Skin of body (tissue), 2 donors: ENCODE data around the gene SNAPIN. TPM values are rescaled to one million over a fixed set of nuclear protein-coding genes. Genes with fewer than 3 reads are reported as not detected.
"Not testable (repeated sequence)": the region's sequence is repeated elsewhere in the genome, so short reads cannot be mapped to it uniquely, and the experiment has no call there.

ENCODE experiments used
- DNase-seq: peaks from one replicate; lab custom pipeline; 2025; lab: John Stamatoyannopoulos, UW
- total RNA-seq: library from RNA; depleted of rRNA; stranded (reverse); fragments of >200 nt; gene quantifications from one replicate; pipeline ENCODE4 v1.2.3, GENCODE V29; 2014

SNAPIN gene
- total RNA-seq, 1 donor from 2014 or later: 33.2 TPM

- DNase-seq: no peak
These were observed 11.7 kb upstream of the SNAPIN start for GRCh38 chr1:153646672-153647345.

- DNase-seq: no peak
These were observed 11.2 kb upstream of the SNAPIN start for GRCh38 chr1:153647346-153647714.

- DNase-seq: no peak
These were observed 10.4 kb upstream of the SNAPIN start for GRCh38 chr1:153648000-153648643.

- DNase-seq: no peak
These were observed 9.2 kb upstream of the SNAPIN start for GRCh38 chr1:153649137-153649862.

GRCh38 chr1:153649863-153650235, 8.7 kb upstream of the SNAPIN start:
- no peak for DNase-seq

- no peak for DNase-seq
These were observed 6.7 kb upstream of the SNAPIN start for GRCh38 chr1:153651771-153652170.

- no peak for DNase-seq
These were observed 5.5 kb upstream of the SNAPIN start for GRCh38 chr1:153652805-153653500.

- no peak for DNase-seq
These were observed 3.2 kb upstream of the SNAPIN start for GRCh38 chr1:153655333-153655732.

GRCh38 chr1:153659175-153659534, 652 bp downstream of the SNAPIN start:
- no peak for DNase-seq

- DNase-seq: no peak
These were observed 1.2 kb downstream of the SNAPIN start for GRCh38 chr1:153659656-153660055.

- DNase-seq: no peak
These were observed 2.7 kb downstream of the SNAPIN start for GRCh38 chr1:153661111-153661708.

- DNase-seq: no peak
These were observed 3.8 kb downstream of the SNAPIN start for GRCh38 chr1:153662269-153662668.

- no peak for DNase-seq
These were observed 4.7 kb downstream of the SNAPIN start for GRCh38 chr1:153663211-153663610.

GRCh38 chr1:153667439-153667838, 8.9 kb downstream of the SNAPIN start:
- DNase-seq: no peak

- not testable (repeated sequence) for DNase-seq
These were observed 10.2 kb downstream of the SNAPIN start for GRCh38 chr1:153668672-153669071.

- no peak for DNase-seq
These were observed 11.1 kb downstream of the SNAPIN start for GRCh38 chr1:153669606-153670005.

- no peak for DNase-seq
These were observed 11.9 kb downstream of the SNAPIN start for GRCh38 chr1:153670257-153670858.

- peak; percentile 99 for DNase-seq
These were observed 12.5 kb downstream of the SNAPIN start, which contains the start of gene ILF2 for GRCh38 chr1:153670859-153671627. Gene ILF2 (minus strand): TSS chr1:153670993. CDS start chr1:153670922, 71 bp downstream.

GRCh38 chr1:153671628-153672353, 13.3 kb downstream of the SNAPIN start:
- DNase-seq: peak; percentile 61

GRCh38 chr1:153673511-153673910, 15.0 kb downstream of the SNAPIN start:
- DNase-seq: no peak
